Stimulated activated CD4-positive, alpha-beta T cell treated with anti-CD3 and anti-CD28 coated beads, Interleukin-1b, Interleukin-23, amount 100 ng/mL, for 24 hours (primary cell): ENCODE results near the gene MYO5A.
"Not testable (repeated sequence)": the region's sequence is repeated elsewhere in the genome, so short reads cannot be mapped to it uniquely, and the experiment has no call there.

ENCODE experiments used
- DNase-seq, 4 experiments: peaks; one replicate each; pipeline ENCODE4 v3.0.0-alpha.2; 2020; ENCODE audit warnings: low read depth in 4 of 4, low spot score in 1 of 4

MYO5A gene

GRCh38 chr15:52509500-52510245, 19.0 kb downstream of the MYO5A start:
- no peak for DNase-seq

GRCh38 chr15:52506549-52506948, 22.1 kb downstream of the MYO5A start:
- DNase-seq, result no peak

- no peak for DNase-seq
Observed at GRCh38 chr15:52505151-52505550, 23.5 kb downstream of the MYO5A start.

- no peak for DNase-seq
Observed at GRCh38 chr15:52503788-52504496, 24.7 kb downstream of the MYO5A start.

- no peak for DNase-seq
Observed at GRCh38 chr15:52502608-52503007, 26.1 kb downstream of the MYO5A start.

- no peak for DNase-seq
Observed at GRCh38 chr15:52499506-52499905, 29.2 kb downstream of the MYO5A start.

- no peak for DNase-seq
Observed at GRCh38 chr15:52498706-52499105, 30.0 kb downstream of the MYO5A start.

GRCh38 chr15:52496776-52497470, 31.8 kb downstream of the MYO5A start:
- peak; percentile 6 to 44 (median 24) for DNase-seq

- no peak for DNase-seq
Observed at GRCh38 chr15:52496175-52496574, 32.5 kb downstream of the MYO5A start.

- DNase-seq, result no peak
Observed at GRCh38 chr15:52495125-52495524, 33.6 kb downstream of the MYO5A start.

GRCh38 chr15:52493968-52494367, 34.7 kb downstream of the MYO5A start:
- DNase-seq, result no peak

GRCh38 chr15:52492132-52492531, 36.5 kb downstream of the MYO5A start:
- no peak for DNase-seq

- DNase-seq, result no peak
Observed at GRCh38 chr15:52491472-52491871, 37.2 kb downstream of the MYO5A start.

GRCh38 chr15:52489430-52489829, 39.2 kb downstream of the MYO5A start:
- DNase-seq, result not testable (repeated sequence)

- no peak for DNase-seq
Observed at GRCh38 chr15:52488830-52489229, 39.9 kb downstream of the MYO5A start.

GRCh38 chr15:52486003-52486996, 42.4 kb downstream of the MYO5A start:
- no peak for DNase-seq

- DNase-seq, result no peak
Observed at GRCh38 chr15:52485290-52485689, 43.4 kb downstream of the MYO5A start.

- DNase-seq, result no peak
Observed at GRCh38 chr15:52483707-52484106, 45.0 kb downstream of the MYO5A start.

- no peak for DNase-seq
Observed at GRCh38 chr15:52481915-52482314, 46.8 kb downstream of the MYO5A start.

- no peak for DNase-seq
Observed at GRCh38 chr15:52480990-52481389, 47.7 kb downstream of the MYO5A start.

- DNase-seq, result no peak
Observed at GRCh38 chr15:52466716-52467115, 62.0 kb downstream of the MYO5A start.
